AG08396 (cell line): ENCODE measurements around the gene CRMP1.

Experiments used
- DNase-seq: peaks from one replicate; pipeline ENCODE4 v3.0.0; 2012; ENCODE audit warnings: low spot score, mixed read lengths

The CRMP1 gene

GRCh38 chr4:5888222-5889001 lies 4.5 kb downstream of the CRMP1 start:
- no peak for DNase-seq

GRCh38 chr4:5887361-5888221 lies 5.3 kb downstream of the CRMP1 start:
- DNase-seq = no peak

- no peak for DNase-seq
Observed at GRCh38 chr4:5887011-5887360, 5.9 kb downstream of the CRMP1 start.

GRCh38 chr4:5885733-5886132 lies 7.2 kb downstream of the CRMP1 start:
- DNase-seq = no peak

- DNase-seq = no peak
Observed at GRCh38 chr4:5884796-5885195, 8.1 kb downstream of the CRMP1 start.

GRCh38 chr4:5883916-5884315 lies 9.0 kb downstream of the CRMP1 start:
- no peak for DNase-seq

GRCh38 chr4:5882947-5883346 lies 9.9 kb downstream of the CRMP1 start:
- no peak for DNase-seq

GRCh38 chr4:5881340-5881739 lies 11.5 kb downstream of the CRMP1 start:
- no peak for DNase-seq

GRCh38 chr4:5878359-5878758 lies 14.5 kb downstream of the CRMP1 start:
- no peak for DNase-seq

- no peak for DNase-seq
Observed at GRCh38 chr4:5877392-5877791, 15.5 kb downstream of the CRMP1 start.

- no peak for DNase-seq
Observed at GRCh38 chr4:5874811-5875449, 18.0 kb downstream of the CRMP1 start.

- DNase-seq = no peak
Observed at GRCh38 chr4:5870701-5871100, 22.2 kb downstream of the CRMP1 start.

GRCh38 chr4:5869966-5870619 lies 22.8 kb downstream of the CRMP1 start:
- no peak for DNase-seq

GRCh38 chr4:5867866-5868265 lies 25.0 kb downstream of the CRMP1 start:
- no peak for DNase-seq

- DNase-seq = no peak
Observed at GRCh38 chr4:5866841-5867813, 25.8 kb downstream of the CRMP1 start.

GRCh38 chr4:5865896-5866599 lies 26.8 kb downstream of the CRMP1 start:
- DNase-seq = no peak

GRCh38 chr4:5863461-5864113 lies 29.3 kb downstream of the CRMP1 start:
- peak; percentile 49 for DNase-seq

GRCh38 chr4:5858020-5858769 lies 34.7 kb downstream of the CRMP1 start:
- DNase-seq = no peak

GRCh38 chr4:5857199-5857598 lies 35.7 kb downstream of the CRMP1 start:
- no peak for DNase-seq
